ENCODE data around the gene ITLN2.
"Not testable (repeated sequence)": the region's sequence is repeated elsewhere in the genome, so short reads cannot be mapped to it uniquely, and the experiment has no call there.

Gene ITLN2

GRCh38 chr1:160911925-160912324 is 42.7 kb downstream of the ITLN2 start:
- TF ChIP-seq CTCF (IDR thresholded peaks at IDR 0.05; ENCODE audit: borderline replicate concordance, insufficient read depth, low read depth, low read length): no peak
- H3K4me3 ChIP-seq (ENCODE audit: low read depth, low read length): no peak overlapping the region

- TF ChIP-seq CTCF (IDR thresholded peaks at IDR 0.05; ENCODE audit: borderline replicate concordance, insufficient read depth, low read depth, low read length): no peak
Measured at GRCh38 chr1:160911441-160911840, 43.2 kb downstream of the ITLN2 start.

DNA sequence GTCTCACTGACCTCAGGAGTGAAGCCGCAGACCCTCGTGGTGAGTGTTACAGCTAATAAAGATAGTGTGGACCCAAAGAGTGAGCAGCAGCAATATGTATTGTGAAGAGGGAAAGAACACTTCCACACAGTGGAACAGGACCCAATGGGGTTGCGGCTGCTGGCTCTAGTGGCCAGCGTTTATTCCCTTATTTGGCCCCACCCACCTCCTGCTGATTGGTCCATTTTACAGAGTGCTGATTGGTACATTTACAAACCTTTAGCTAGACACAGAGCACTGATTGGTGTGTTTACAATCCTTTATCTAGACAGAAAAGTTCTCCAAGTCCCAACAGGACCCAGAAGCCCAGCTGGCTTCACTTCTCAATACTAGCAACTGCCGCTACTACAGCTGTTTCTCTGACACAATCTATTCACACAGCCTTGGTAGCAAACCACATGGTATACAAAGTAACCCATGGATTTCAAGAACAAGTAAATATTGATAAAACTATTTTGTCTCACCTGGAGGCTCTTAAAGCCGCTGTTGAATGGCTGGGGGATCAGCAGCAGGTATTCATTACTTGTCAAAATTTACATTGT is 44.3 kb downstream of the ITLN2 start:
- no peak for TF ChIP-seq CTCF (IDR thresholded peaks at IDR 0.05; ENCODE audit: borderline replicate concordance, insufficient read depth, low read depth, low read length)
- H3K4me3 ChIP-seq (ENCODE audit: low read depth, low read length): no peak overlapping the region

More at GRCh38 chr1:160911441-160911840, 43.2 kb downstream of the ITLN2 start:
- no peak overlapping the region for H3K4me3 ChIP-seq (ENCODE audit: low read depth, low read length)

- TF ChIP-seq CTCF (IDR thresholded peaks at IDR 0.05; ENCODE audit: borderline replicate concordance, insufficient read depth, low read depth, low read length): no peak
- no peak overlapping the region for H3K4me3 ChIP-seq (ENCODE audit: low read depth, low read length)
Measured at GRCh38 chr1:160907976-160908375, 46.6 kb downstream of the ITLN2 start.

DNA sequence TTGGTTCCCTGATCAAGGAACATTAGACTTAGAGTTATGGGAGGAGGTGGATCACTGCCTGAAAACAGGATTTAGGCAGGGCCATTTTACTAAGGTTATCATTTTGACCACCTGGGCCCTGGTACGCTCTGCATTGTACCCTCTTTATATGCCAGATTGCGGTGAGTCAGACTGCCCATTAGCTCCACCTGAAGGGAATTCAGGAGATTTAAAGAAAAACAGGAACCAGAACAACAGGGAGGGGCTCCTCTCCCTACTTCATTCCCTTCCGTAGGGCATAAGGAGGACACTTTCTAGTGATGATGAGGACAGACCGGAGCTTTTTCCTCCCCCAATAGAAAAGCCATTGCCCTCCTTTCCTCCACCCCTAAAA is 49.0 kb downstream of the ITLN2 start:
- no peak for TF ChIP-seq CTCF (IDR thresholded peaks at IDR 0.05; ENCODE audit: borderline replicate concordance, insufficient read depth, low read depth, low read length)
- H3K4me3 ChIP-seq (ENCODE audit: low read depth, low read length): no peak overlapping the region

DNA sequence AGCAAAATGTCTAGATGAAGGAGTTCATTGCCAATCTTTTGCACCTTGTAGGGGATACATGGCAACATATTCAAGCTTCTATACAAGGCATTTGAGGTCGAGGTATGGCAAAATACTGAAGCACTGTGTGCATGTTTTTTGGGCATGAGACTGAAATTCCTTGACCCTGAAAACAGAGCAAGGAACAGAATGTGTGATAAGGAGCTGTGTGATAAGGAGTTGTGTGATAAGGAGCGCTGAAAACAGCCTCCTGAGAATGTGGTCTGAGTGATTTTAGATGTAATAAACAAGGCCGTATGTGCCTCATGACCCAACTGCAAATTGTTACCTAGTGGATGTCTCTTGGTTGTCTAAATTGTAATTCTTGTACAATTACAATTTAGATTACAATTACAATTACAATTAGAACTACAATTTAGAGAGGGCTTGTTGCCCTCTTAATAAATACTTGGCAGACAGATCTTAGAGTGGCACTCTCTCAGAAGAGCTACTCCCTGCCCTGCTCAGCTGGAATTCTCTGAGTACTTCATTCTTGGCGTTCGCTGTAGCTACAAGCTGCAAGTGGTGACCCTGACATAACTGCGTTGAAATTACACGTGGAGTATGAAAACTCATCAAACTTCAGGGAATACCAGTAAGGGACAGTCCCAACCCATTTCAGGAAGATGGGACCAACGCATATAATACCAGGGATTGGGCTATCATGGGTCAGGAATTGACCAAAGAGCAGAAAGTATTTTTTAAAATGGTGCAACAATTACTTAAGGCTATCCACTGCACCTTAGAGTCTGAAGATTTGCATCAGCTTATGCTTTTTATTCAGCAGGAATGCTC is 49.6 kb downstream of the ITLN2 start:
- H3K4me3 ChIP-seq (ENCODE audit: low read depth, low read length): no peak overlapping the region
- TF ChIP-seq CTCF (IDR thresholded peaks at IDR 0.05; ENCODE audit: borderline replicate concordance, insufficient read depth, low read depth, low read length): no peak

- not testable (repeated sequence) for H3K4me3 ChIP-seq (ENCODE audit: low read depth, low read length)
Measured at GRCh38 chr1:160902251-160902650, 52.4 kb downstream of the ITLN2 start.
